NCI-H69 (cell line): ENCODE measurements around the gene CMTM7.
A peak's percentile ranks its signal among the peaks of the same experiment; 100 is the strongest.
"Not testable (repeated sequence)": the region's sequence is repeated elsewhere in the genome, so short reads cannot be mapped to it uniquely, and the experiment has no call there.

ENCODE experiments used
- DNase-seq: peaks from one replicate; lab custom pipeline; 2025; lab: John Stamatoyannopoulos, UW

The CMTM7 gene

DNA sequence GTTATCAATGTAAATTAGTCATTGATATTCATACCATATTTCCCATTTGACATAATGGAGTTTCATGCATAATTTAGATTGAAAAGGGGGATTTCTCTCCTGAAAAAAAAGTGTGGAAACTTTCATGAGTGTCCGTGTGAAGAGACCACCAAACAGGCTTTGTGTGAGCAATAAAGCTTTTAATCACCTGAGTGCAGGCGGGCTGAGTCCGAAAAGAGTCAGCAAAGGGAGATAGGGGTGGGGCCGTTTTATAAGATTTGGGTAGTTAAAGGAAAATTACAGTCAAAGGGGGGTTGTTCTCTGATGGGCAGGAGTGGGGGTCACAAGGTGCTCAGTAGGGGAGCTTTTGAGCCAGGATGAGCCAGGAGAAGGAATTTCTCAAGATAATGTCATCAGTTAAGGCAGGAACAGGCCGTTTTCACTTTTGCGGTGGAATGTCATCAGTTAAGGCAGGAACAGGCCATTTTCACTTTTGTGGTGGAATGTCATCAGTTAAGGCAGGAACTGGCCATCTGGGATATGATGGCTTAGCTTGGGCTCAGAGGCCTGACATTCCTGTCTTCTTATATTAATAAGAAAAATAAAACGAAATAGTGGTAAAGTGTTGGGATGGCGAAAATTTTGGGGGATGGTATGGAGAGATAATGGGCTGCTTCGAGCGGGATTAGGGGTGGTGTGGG lies 69.3 kb downstream of the CMTM7 start:
- not testable (repeated sequence) for DNase-seq

DNA sequence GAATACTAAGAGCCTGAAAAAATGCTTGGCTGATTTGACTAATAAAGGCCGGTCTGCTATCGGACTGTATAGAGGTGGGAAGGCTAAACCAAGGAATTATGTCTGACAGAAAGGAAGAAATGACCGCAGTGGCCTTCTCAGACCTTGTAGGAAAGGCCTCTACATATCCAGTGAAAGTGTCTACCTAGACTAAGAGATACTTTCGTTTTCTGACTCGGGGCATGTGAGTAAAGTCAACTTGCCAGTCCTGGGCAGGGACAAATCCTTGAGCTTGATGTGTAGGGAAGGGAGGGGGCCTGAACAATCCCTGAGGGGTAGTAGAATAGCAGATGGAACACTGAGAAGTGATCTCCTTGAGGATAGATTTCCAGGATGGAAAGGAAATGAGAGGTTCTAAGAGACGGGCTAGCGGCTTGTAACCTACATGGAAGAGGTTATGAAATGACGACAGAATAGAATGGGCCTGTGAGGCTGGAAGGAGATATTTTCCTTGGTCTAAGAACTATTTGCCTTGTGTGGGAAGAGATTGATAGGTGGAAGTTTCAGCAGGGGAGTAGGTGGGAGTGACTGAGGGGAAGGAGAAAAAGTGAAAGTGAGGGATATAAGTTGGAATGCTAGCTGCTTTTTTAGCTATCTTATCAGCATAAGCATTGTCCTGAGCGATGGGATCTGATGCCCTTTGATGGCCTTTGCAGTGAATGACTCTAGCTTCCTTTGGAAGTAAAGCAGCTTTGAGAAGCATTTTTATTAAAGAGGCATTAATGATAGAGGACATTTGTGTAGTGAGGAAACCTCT lies 70.7 kb downstream of the CMTM7 start:
- DNase-seq = not testable (repeated sequence)

DNA sequence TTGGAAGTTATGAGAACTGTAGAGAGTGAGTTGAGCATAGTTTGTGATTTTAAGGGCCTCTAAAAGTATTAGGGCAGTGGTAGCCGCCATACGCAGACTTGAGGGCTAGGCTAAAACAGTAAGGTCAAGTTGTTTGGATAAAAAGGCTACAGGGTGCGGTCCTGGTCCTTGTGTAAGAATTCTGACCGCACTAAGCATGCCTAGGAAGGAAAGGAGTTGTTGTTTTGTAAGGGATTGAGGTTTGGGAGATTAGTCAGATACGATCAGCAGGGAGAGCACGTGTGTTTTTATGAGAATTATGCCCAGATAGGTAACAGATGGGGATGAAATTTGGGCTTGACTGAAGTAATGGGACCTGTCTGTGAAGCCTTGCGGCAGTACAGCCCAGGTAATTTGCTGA lies 71.8 kb downstream of the CMTM7 start:
- not testable (repeated sequence) for DNase-seq

DNA sequence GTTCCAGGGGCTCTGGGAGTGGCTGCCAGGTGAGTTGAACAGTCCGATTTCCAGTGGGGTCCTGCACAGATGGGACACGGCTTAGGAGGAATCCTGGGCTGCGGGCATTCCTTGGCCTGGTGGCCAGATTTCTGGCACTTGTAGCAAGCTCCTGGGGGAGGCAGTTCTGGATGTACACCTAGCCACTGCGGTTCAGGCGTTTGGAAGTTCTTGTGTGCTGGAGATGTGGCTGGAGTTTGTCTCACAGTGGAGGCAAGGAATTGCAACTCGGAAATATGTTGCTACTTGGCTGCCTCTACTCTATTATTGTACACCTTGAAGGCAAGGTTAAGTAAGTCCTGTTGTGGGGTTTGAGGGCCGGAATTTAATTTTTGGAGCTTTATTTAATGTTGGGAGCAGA lies 73.1 kb downstream of the CMTM7 start:
- DNase-seq = not testable (repeated sequence)

DNA sequence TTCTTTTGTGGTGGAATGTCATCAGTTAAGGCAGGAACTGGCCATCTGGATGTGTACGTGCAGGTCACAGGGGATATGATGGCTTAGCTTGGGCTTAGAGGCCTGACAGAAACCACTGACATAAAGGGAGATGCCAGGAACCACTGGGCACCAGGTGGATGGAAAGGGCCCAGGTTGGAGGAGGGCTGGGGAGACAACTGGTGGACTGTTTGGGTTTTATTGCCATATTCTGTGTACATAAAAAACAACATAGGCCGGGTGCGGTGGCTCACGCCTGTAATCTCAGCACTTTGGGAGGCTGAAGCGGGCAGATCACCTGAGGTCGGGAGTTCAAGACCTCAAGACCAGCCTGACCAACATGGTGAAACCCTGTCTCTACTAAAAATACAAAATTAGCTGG lies 75.2 kb downstream of the CMTM7 start:
- DNase-seq = not testable (repeated sequence)

GRCh38 chr3:32467333-32468070 lies 75.8 kb downstream of the CMTM7 start:
- peak; percentile 80 for DNase-seq

- no peak for DNase-seq
These were observed 77.7 kb downstream of the CMTM7 start for GRCh38 chr3:32469151-32469874.

GRCh38 chr3:32470362-32470761 lies 78.7 kb downstream of the CMTM7 start:
- no peak for DNase-seq

DNA sequence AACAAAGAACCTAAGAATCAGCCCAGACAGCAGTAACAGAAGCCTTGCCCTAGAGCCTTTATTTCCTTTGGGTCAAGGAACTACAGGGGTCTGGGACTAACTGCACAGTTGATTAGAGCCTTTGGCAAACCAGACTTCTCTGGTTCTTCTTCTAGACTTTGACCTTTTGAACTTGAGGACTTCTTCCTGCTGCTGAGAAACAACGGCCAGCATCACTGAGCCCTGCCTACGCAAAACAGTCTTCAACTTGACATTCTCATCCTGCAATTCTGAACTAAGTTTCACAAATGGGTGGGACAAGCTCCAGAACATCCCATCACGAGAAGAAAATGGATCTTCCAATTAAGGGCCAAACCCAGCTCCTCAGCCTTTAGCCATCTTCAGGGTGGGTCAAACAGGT lies 79.6 kb downstream of the CMTM7 start:
- no peak for DNase-seq

GRCh38 chr3:32472151-32472550 lies 80.5 kb downstream of the CMTM7 start:
- not testable (repeated sequence) for DNase-seq

DNA sequence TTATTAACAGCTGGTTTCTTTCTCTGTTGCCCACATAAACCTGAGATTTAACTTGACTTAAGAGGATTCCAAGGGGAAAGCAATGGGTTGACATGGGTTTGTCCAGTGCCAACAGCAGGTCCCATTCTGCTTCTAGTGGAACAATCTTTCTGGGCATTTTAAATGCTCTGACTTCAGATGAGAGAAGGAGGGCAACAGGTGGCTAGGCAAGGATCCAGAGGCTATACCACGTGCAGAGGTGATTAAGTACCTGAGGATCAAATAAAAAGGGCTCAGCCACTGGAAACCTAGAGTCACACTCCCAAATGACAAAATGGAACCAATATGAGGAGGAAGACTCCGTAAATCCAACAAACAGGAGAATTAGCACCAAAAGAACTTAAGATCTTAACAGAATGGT lies 82.5 kb downstream of the CMTM7 start:
- DNase-seq = no peak

- no peak for DNase-seq
These were observed 89.0 kb downstream of the CMTM7 start for GRCh38 chr3:32480604-32481003.

DNA sequence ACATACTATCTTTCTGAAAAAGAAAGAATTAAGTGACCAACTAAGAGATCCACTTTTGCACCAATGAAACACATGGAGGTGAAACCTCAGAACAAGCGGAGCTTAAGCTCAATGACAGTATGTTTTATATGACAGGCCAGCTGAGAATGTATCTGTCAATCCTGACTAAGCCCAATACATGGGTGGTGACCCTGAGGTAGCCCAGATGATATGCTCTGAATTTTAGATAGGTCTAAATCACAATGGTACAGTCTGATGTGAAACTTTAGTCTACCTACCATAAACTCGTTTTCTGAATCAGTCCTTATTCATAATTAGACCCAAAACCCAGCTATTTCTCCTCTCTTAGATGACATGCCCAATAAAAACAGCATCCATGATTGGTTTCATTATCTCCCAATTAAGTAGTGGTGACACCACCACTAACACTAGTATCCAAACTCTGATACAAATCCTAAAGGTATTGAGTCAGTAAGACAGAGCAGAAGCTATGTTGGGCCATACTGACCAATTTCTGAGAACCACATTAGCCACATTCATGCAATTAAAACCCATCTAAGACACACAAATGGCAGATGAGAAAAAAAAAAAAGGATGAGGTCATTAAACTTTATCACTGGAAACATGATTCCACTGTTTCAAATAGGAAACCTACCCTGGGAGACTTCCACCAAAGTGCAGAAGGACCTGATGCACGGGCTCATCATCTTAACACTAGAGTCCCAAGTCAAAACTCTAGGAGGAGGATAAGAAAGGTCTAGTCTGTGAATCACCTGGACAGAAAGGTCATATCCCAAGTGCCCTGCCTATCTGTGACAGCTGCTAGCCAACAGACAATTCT lies 90.4 kb downstream of the CMTM7 start:
- DNase-seq = no peak

DNA sequence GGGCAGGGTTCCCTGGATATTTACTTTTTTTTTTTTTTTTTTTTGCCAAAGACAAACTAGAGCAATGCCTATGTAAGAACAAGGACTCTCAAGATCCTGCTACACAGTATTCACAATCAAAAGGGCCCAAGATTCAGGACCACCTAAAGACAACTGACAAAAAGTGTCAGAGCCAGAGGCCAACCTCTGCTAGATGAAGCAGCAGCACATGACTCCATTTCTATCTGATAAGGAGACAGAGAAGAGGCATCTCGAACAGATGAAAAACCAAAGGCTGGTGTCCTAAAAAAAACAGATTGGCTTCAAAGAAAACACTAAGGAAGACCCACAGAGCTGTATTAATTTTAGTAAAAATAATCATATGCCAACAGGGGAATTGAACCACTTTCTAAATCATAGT lies 91.0 kb downstream of the CMTM7 start:
- DNase-seq = no peak

GRCh38 chr3:32483772-32484171 lies 92.1 kb downstream of the CMTM7 start:
- no peak for DNase-seq

GRCh38 chr3:32484436-32484835 lies 92.8 kb downstream of the CMTM7 start:
- DNase-seq = no peak

DNA sequence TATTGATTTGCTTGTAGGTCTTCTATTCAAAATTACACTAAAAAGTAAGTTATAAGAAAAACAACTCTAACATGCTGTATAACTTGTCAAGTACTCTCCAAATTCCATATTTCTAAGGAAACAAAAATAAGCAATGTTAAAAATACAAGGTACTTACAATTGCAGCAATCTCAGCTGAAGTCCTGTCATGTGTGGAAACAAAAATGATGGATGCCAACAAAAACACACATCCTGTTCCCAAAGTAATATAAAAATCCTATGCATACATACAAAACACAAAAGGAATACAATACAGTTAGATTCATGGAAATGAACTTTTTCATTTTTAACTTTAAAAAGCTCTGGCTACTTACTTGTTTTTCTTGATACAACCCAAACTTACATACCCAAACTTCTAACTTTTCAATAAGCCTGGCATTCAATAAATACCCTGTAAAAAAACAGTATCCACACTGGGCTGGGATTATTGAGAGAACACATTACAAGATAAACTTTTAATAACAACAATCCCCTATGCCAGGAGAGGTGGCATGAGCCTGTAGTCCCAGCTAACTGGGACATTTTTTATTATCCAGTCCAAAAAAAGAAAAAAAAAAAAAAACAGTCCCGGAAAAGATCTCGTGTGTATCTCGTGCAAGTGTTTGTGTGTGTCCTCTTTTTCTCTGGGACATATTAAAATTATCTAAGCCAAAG lies 96.3 kb downstream of the CMTM7 start:
- no peak for DNase-seq

GRCh38 chr3:32488474-32489008 lies 96.9 kb downstream of the CMTM7 start:
- DNase-seq = no peak

- no peak for DNase-seq
These were observed 101.2 kb downstream of the CMTM7 start for GRCh38 chr3:32492684-32493436.
